Type B pancreatic cell (in vitro differentiated cells): ENCODE measurements around the gene HSPA1A. TPM values are rescaled to one million over a fixed set of nuclear protein-coding genes. Genes with fewer than 3 reads are reported as not detected.
"Not testable (repeated sequence)": the region's sequence is repeated elsewhere in the genome, so short reads cannot be mapped to it uniquely, and the experiment has no call there.

Source experiments
- DNase-seq: peaks from one replicate; pipeline ENCODE4 v3.0.0; 2021; ENCODE audit warnings: mixed read lengths; ENCODE audit not compliant: unreplicated experiment; ENCODE audit errors: extremely low spot score
- H3K27ac Mint-ChIP-seq: 2 replicates; pipeline ENCODE4 v1.8.0; 2021; ENCODE audit warnings: mild to moderate bottlenecking, mixed read lengths
- H3K27me3 Mint-ChIP-seq: 2 replicates; pipeline ENCODE4 v1.8.0; 2021; ENCODE audit warnings: mixed read lengths
- H3K36me3 Mint-ChIP-seq: 2 replicates; pipeline ENCODE4 v1.8.0; 2021; ENCODE audit warnings: mixed read lengths
- H3K4me1 Mint-ChIP-seq: one replicate; pipeline ENCODE4 v1.8.0; 2021; ENCODE audit warnings: mixed read lengths; ENCODE audit not compliant: unreplicated experiment
- H3K4me3 Mint-ChIP-seq: 2 replicates; pipeline ENCODE4 v1.8.0; 2021; ENCODE audit warnings: mild to moderate bottlenecking, mixed read lengths
- H3K9me3 Mint-ChIP-seq: 2 replicates; pipeline ENCODE4 v1.8.0; 2021; ENCODE audit warnings: mixed read lengths
- total RNA-seq: library from RNA; stranded (reverse); gene quantifications from 2 replicates; pipeline ENCODE4 v1.2.1, GENCODE V29; 2021; ENCODE audit warnings: low replicate concordance
- TF ChIP-seq, protein P1 (sequence below): fragments of 200-600 bp; sonication (generic); conservative IDR thresholded peaks from 2 replicates; pipeline ENCODE4 v1.5.0; 2021; ENCODE audit warnings: antibody characterized with exemption, mild to moderate bottlenecking

Gene HSPA1A
- total RNA-seq, 1 donor from 2014 or later, result 45.7 TPM

DNA sequence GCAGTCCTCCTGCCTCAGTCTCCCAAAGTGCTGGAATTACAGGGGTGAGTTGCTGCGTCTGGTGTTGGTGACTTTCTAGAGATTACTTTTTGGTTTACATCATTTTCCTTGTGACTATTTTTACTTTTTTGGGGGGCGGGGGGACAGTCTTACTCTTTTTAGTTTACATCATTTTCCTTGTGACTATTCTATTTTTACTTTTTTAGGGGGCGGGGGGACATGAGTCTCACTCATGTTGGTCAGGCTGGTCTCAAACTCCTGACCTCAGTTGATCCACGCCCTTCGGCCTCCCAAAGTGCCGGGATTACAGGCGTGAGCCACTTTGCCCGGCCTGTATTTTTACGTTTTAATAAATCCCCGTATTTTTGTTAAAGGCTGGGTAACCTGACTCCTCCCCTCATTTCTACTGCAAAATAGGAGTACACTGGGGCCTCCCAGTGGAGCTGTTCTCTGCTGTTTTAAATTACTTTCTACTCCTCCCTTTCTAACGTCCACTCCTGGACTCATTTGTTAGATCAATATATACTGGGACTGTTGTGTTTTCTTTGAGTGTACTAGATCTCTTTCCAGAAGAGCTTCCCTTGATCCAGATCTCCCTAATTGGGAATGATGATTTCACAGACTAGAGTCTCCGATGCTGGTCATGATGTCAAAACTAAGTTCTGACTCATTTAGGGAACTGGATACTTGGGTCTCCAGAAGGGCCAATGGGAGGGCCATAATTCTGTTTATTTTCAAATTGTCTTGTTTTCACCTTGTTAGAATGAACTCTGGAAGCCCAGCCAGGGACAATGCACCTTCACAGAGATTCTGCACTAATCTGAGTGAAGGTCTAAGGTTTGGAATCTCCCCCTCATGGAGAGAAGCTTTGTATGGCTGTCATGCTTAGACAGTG, 21.4 kb downstream of the HSPA1A start:
- Mint-ChIP-seq H3K36me3 (peaks cover 43% of the 10 kb centered on the region), H3K9me3 (no peaks in the 10 kb centered on the region), H3K4me3 (peak overlapping the region; percentile 98), H3K4me1 (peaks cover 35% of the 10 kb centered on the region), H3K27me3 (no peaks in the 10 kb centered on the region), H3K27ac (peak overlapping the region; percentile 99)
- DNase-seq, result no peak
- TF ChIP-seq, protein P1, sequence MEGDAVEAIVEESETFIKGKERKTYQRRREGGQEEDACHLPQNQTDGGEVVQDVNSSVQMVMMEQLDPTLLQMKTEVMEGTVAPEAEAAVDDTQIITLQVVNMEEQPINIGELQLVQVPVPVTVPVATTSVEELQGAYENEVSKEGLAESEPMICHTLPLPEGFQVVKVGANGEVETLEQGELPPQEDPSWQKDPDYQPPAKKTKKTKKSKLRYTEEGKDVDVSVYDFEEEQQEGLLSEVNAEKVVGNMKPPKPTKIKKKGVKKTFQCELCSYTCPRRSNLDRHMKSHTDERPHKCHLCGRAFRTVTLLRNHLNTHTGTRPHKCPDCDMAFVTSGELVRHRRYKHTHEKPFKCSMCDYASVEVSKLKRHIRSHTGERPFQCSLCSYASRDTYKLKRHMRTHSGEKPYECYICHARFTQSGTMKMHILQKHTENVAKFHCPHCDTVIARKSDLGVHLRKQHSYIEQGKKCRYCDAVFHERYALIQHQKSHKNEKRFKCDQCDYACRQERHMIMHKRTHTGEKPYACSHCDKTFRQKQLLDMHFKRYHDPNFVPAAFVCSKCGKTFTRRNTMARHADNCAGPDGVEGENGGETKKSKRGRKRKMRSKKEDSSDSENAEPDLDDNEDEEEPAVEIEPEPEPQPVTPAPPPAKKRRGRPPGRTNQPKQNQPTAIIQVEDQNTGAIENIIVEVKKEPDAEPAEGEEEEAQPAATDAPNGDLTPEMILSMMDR, result peak; percentile 4

DNA sequence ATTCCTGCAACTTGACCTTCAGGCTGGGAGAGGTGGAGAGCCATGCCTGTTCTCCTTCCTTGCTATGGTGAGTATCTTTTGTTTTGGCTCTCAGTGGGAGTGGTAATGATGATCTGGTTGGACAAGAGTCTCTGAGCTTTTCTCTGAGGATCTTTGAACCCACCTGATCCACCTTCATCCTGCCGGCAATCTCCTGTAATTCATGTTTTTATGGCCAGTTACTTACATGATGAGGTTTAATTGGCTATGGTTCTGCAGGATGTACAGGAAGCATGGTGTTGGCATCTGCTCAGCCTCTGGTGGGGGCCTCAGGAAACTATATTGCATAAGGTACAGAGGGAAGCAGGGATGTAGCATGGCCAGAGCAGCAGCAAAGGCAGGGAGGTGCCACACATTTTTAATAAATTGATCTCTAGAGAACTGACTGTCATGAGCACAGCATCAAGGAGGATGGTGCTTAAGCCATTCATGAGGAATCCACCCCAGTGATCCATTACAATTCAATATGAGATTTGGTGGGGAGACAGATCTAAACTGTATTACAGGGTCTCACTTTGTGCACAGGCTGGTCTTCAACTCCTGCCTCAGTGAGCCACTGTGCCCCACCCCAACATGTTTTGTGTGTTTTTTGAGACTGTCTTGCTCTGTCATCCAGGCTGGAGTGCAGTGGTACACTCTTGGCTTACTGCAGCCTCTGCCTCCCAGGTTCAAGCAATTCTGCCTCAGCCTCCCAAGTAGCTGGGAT, 22.2 kb downstream of the HSPA1A start:
- Mint-ChIP-seq H3K36me3 (peaks cover 43% of the 10 kb centered on the region), H3K27ac (peak overlapping the region; percentile 99), H3K4me1 (peaks cover 35% of the 10 kb centered on the region), H3K27me3 (no peaks in the 10 kb centered on the region), H3K9me3 (no peaks in the 10 kb centered on the region), H3K4me3 (peak overlapping the region; percentile 98)
- no peak for DNase-seq
- TF ChIP-seq, protein P1, result no peak

DNA sequence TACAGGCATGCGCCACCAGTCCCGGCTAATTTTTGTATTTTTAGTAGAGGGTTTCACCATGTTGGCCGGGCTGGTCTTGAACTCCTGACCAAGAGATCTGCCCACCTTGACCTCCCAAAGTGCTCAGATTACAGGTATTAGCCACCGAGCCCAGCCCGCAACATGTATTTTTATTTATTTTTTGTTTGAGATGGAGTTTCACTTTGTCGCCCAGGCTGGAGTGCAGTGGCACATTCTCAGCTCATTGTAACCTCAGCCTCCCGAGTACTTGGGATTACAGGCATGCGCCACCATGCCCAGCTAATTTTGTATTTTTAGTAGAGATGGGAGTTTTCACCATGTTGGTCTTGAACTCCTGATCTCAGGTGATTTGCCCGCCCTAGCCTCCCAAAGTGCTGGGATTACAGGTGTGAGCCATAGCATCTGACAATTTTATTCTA, 22.8 kb downstream of the HSPA1A start:
- H3K9me3 Mint-ChIP-seq, H3K27me3 Mint-ChIP-seq, H3K27ac Mint-ChIP-seq, DNase-seq: not testable (repeated sequence)
- Mint-ChIP-seq H3K36me3 (peaks cover 43% of the 10 kb centered on the region), H3K4me1 (peaks cover 35% of the 10 kb centered on the region), H3K4me3 (peak overlapping the region; percentile 98)

DNA sequence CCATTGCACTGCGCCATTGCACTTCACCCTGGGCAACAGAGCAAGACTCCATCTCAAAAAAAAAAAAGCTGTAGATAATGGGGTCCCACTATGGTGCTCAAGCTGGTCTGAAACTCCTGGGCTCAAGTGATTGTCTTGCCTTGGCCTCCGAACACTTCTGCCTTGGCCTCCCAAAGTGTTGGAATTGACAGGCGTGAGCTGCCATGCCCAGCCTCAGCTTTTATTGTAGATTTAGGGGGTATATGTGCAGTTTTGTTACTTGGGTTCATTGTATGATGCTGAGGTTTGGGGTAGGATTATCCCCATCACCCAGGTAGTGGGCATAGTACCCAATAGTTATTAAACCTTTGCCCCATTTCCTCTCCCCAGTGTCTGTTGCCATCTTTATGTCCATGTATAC, 23.6 kb downstream of the HSPA1A start:
- H3K4me3 Mint-ChIP-seq, result peak overlapping the region; percentile 33
- no peak overlapping the region for H3K27ac Mint-ChIP-seq
- peaks cover 35% of the 10 kb centered on the region for H3K4me1 Mint-ChIP-seq
- no peaks in the 10 kb centered on the region for H3K27me3 Mint-ChIP-seq
- no peaks in the 10 kb centered on the region for H3K9me3 Mint-ChIP-seq
- no peak for DNase-seq
- H3K36me3 Mint-ChIP-seq, result peaks cover 43% of the 10 kb centered on the region
- TF ChIP-seq, protein P1, result no peak

DNA sequence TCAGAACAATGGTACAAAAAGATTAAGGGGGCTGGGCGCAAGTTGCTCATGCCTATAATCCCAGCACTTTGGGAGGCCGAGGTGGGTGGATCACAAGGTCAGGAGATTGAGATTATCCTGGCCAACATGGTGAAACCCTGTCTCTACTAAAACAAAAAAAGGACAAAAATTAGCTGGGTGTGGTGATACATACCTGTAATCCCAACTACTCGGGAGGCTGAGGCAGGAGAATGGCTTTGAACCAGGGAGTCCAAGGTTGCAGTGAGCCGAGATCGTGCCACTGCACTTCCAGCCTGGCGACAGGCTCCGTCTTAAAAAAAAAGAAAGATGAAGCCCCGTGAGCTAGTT, 24.4 kb downstream of the HSPA1A start:
- H3K4me1 Mint-ChIP-seq, result peaks cover 28% of the 10 kb centered on the region
- H3K27me3 Mint-ChIP-seq, DNase-seq, H3K9me3 Mint-ChIP-seq, H3K4me3 Mint-ChIP-seq: not testable (repeated sequence)
- H3K36me3 Mint-ChIP-seq, result peaks cover 41% of the 10 kb centered on the region
- H3K27ac Mint-ChIP-seq, result peak overlapping the region; percentile 44

DNA sequence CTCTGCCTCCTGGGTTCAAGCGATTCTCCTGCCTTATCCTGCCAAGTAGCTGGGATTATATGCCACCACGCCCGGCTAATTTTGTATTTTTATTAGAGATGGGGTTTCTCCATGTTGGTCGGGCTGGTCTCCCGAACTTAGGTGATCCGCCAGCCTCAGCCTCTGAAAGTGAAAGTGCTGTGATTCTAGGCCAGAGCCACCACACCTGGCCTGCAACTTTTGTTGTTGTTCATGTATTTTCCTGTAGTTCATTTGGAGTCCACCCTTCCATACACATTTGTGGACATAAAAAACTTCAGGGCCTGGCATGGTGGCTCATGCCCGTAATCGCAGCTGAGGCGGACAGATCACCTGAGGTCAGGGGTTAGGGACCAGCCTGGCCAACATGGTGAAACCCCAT, 26.7 kb downstream of the HSPA1A start:
- DNase-seq, result no peak
- peaks cover 12% of the 10 kb centered on the region for H3K4me1 Mint-ChIP-seq
- H3K27me3 Mint-ChIP-seq, result no peaks in the 10 kb centered on the region

More for the DNA sequence above, 26.7 kb downstream of the HSPA1A start:
- no peak overlapping the region for H3K27ac Mint-ChIP-seq
- peaks cover 25% of the 10 kb centered on the region for H3K36me3 Mint-ChIP-seq
- TF ChIP-seq, protein P1, result no peak
- no peak overlapping the region for H3K4me3 Mint-ChIP-seq
- H3K9me3 Mint-ChIP-seq, result no peaks in the 10 kb centered on the region
